Measurements from ENCODE around the gene OR5I1.

DNA sequence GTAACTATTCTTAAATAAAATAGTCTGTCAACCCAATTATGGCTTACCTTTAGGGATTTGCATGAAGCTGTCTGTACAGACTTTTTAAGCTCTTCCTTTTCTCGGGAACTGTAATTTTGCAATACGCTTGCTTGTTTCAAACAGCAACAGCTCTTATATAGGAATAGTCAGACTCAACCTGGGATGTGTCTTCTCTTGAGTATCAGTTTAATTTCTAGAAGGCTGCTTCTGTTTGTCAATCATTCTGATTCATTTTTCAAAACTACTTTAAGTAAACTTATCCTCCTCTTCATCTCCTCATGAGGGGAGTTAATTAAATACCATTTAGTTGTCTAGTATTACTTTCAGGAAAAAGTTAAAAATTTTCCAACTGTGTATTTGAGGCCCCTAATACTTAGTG lies 33.6 kb upstream of the OR5I1 start, which contains the start of gene OR10AG1:
- TF ChIP-seq, protein P1, sequence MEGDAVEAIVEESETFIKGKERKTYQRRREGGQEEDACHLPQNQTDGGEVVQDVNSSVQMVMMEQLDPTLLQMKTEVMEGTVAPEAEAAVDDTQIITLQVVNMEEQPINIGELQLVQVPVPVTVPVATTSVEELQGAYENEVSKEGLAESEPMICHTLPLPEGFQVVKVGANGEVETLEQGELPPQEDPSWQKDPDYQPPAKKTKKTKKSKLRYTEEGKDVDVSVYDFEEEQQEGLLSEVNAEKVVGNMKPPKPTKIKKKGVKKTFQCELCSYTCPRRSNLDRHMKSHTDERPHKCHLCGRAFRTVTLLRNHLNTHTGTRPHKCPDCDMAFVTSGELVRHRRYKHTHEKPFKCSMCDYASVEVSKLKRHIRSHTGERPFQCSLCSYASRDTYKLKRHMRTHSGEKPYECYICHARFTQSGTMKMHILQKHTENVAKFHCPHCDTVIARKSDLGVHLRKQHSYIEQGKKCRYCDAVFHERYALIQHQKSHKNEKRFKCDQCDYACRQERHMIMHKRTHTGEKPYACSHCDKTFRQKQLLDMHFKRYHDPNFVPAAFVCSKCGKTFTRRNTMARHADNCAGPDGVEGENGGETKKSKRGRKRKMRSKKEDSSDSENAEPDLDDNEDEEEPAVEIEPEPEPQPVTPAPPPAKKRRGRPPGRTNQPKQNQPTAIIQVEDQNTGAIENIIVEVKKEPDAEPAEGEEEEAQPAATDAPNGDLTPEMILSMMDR (IDR thresholded peaks at IDR 0.05) = no peak
- TF ChIP-seq POLR2A (IDR thresholded peaks at IDR 0.05) = no peak
